CD4-positive, alpha-beta T cell treated with Interleukin-21 for 1 hour (primary cell): ENCODE data around the gene TMEM232.

Experiments used
- DNase-seq: peaks from one replicate; pipeline ENCODE4 v3.0.0-alpha.2; 2020

TMEM232 gene

DNA sequence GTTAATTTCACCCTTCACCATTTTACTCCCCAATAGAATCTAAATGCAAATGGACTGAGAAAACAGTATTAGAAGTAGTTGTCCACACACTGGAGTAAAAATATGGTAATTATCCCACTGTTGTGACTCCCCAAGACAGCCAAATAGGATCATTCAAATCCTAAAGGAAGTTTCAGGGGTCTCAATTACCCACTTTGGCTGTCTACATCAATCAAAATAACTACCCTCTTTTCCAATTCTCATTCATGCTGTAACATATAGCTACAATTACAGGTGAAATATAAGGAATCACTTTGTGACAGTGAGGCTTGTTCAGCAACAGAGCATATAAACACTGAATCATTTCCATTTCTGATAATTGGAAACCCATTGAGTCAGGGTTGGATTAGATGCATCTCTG is 220.1 kb downstream of the TMEM232 start:
- DNase-seq, result no peak

DNA sequence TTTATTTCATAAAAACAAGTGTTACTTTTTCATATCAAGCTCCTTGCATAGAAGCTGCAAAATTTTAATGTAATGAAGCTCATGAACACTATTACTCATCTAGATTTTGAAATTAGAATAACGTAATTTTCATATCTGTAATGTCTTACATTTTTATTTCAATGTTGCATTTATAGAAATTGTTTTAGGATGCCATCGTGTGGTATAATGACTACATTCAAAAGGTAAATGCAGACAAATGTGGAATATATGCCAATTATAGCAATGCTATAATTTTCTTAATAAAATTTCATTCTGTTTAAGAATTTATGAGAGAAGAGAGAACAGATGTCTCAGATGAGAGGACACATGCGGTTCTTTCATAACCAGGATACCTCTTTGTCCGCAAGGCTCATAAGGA is 230.2 kb downstream of the TMEM232 start:
- no peak for DNase-seq

DNA sequence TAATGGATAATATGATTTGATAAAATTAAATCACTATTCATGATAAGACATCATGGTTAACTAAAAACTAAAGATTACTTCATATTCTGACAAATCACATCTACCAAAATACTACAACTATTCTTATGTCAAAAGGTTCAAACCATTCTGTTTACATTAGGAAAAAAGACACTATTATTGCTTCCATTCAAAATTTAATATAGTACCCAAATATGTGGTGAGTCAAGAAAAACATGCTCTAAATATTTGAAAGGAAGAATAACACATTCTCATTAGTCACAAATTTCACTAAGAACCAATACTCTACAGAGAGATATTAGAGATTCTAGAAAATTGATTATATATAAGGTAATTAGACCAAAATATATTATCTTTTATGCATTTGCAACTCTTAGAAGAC is 234.0 kb downstream of the TMEM232 start:
- no peak for DNase-seq

DNA sequence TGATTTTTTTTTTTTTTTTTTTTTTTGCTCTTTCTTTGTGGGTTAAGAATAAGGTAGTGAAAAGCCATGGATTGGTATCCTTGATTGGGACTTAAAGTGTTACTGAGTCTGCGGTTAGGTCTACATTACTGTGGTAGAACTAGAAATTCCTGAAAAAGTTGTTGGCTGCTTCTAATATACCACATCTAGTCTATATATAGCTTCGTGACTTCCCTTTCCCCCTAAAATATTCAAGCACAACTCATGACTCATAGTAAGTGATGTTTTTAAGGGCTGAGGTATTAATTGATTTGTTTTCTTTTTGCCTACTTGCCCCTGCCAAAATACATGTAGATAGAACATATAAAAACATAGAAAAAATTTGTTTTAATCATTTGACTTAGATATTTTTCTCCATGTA is 247.6 kb downstream of the TMEM232 start:
- DNase-seq, result no peak

DNA sequence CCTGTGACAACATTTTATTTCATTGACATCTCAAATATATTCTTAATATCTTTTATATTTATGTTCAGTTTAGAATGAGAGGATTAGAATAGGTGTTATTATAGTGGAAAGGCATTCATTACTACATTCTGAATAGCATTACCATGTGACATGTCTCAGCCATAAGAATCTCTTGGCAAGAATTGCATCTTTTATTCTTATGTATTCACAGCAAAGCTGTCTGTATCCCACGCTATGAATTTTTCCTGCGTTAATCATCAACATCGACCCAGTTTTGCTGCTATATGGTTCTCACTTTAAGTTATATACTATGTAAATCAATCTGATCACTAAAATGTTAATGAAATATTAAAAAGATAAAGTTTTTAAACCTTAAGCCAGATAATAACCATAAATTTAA is 248.6 kb downstream of the TMEM232 start:
- no peak for DNase-seq

DNA sequence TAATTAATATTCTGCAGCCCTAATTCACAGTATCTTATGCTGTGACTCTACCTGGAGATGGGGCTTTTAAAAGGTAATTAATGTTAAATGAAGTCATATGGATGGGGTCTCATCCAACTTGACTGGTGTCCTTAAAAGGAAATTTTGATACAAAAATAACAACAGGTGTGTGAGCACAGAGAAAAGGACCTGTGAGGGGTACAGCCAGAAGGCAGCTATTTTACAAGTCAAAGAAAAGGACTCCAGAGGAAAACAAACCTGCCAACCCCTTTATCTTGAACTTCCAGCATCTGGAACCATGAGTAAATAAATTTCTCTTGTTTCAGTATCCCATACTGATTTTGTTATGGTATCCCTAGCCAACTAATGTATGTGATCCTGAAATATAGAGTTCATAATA is 250.3 kb downstream of the TMEM232 start:
- DNase-seq, result no peak

DNA sequence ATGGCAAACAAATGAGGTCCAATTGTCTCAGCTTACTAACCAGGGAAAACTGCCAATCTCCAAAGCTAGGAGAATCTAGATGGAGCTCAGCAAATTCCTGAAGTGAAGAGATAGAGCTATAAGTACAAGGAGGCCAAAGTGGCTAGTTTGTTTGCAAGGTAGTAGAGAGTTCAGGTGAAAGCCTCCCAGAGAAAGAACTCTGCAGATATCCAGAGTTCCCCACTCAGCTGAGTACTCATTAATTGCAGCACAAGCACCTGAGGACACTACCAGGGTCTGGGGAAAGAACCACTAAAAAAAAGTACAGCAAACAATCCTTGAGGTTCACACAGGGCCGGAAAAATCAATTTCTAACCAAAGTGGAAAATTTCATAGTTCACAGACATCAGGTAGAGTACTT is 250.9 kb downstream of the TMEM232 start:
- DNase-seq, result no peak

DNA sequence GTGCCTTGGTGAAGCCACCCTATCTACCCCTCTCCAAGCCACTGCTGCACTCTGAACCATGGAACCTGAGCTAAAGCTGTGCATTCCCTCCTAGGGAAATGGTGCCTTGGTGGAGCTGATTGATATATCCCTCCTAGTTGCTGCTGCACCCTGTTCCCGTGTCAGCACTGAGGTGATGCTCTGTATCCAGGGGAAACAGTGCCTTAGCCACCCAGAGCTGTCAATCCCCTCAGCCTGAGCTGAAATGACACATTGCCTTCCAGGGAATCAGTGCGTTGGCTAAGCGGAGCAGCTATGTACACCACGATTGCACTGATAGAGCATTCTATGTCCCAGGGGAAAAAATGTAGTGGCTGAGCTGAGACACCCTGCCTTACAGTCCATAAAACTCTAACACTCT is 257.0 kb downstream of the TMEM232 start:
- no peak for DNase-seq

DNA sequence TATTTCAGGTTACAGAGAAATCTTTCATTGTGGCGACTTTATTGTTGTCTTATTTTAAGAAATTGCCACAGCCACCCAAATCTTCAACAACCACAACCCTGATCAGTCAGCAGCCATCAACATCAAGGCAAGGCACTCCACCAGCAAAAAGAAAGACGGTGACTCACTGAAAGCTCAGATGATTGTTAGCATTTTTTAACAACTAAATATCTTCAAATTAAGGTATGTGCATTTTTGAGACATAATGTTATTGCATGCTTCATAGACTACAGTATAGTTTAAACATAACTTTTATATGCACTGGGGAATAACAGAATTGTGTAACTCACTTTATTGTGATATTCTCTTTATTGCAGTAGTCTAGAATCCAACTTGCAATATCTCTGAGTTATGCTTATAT is 263.4 kb downstream of the TMEM232 start:
- no peak for DNase-seq

DNA sequence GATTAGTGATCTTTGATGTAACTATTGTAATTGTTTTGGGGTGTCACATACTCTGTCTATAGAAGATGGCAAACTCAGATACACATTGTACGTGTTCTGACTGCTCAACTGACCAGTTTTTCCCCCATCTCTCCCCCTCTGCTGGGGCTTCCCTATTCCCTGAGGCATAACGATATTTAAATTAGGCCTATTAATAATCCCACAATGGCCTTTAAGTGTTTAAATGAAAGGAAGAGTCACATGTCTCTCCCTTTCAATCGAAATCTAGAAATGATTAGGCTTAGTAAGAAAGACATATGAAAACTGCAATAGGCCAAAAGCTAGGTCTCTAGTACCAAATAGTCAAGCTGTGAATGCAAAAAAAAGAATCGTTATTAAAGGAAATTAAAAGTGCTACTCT is 265.6 kb downstream of the TMEM232 start:
- DNase-seq, result no peak

DNA sequence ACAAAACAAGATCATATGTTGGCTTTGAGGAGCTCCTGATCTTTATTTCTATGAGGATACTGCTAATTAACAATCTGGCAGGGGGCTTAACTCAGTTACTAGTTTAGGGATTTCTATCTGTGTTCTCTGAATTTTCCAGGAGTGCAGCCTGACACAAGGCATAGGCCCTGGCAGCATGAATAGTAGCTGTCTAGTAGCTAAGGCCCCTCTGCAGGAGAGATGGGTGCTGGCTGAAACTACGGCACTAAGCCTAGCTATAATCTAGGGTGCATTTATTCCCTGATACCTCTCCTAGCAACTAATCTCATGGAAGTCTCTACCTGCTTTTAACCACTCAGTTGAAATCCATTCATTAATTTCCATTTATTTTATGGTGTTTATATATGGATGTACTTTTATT is 268.2 kb downstream of the TMEM232 start:
- no peak for DNase-seq

DNA sequence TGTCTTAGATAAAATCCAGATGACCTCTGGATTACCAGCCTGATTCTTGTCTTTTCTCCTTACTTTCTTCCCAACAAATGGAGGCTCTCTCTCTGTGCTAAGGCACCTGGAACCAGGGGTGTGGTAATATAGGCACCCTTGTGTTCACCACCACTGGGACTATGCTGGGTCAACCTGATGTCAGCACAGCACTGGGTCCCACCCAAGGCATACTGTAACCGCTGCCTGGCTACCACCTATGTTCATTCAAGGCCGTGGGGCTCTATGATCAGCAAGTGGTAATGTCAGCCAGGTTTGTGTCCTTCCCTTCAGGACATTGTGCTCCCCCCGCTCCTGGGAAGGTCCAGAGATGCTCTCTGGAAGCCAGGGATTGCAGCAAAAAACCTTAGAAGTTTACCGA is 283.6 kb downstream of the TMEM232 start:
- DNase-seq, result no peak

DNA sequence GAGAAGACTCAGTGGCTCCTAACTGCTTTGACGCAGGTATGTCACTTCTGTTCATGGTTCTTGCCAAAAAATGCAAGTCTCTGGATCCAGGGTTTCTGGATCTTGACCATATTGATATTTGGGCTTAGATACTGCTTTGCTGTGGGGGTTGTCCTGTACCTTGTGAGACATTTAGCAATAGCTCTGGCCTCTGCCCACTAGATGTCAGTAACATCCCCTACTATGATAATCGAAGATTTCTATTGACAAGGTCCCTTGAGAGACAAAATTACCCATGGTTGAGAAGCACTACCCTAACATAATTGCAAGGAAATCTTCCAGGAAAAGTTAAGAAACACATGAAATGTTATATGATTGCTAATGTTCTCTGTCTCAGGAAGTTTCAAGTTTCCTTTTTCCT is 285.4 kb downstream of the TMEM232 start:
- DNase-seq, result no peak

DNA sequence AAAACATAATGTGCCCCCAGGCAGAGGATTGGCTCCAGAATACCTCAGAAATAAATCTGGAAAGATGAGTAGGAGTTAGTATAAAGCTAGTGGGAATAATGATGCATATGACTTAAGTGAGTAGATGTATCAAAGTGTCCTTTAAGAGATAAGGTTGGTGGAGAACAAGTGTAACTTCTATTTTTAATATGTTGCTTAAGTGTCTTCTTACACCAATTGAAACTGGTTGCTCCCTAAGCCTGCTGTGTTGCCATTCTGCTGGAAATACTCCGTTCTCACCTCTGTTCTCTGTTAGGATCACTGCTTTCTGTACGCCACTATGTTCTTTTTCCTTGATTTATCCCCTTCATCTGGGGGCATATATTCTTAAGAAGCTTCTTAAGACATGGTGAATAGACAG is 286.4 kb downstream of the TMEM232 start:
- no peak for DNase-seq

DNA sequence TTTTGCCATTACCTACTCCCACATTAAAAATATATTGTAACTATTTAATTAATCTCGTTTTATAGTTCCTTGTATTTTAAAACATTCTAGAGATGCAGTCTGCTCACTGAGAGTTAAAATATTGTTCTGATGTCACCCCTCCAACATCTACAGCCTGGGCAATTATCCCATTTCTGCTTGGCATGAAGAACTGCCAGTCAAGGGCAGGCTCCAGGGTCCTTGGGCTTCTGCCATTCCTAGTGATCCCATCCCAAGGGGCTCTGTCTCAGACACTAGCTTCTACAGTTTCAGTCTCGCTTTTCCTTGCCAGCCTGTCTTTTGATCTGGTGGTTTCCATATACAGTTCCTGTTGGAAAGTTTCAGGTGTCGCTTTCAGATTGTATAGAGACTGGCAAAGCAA is 287.2 kb downstream of the TMEM232 start:
- no peak for DNase-seq

DNA sequence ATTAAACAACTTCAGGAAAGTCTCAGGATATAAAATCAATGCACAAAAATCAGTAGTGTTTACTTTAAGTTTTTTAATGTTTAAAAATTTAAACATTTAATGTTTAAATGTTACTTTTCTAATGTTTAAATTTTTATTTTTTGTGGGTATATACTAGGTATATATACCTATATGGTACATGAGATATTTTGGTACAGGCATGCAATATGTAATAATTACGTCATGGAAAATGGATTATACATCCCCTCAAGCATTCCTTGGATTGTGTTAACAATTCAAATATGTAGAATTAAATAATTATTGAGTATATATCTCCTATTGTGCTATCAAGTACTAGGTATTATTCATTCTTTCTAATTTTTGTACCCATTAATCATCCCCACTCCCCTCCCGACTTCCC is 291.3 kb downstream of the TMEM232 start:
- no peak for DNase-seq

DNA sequence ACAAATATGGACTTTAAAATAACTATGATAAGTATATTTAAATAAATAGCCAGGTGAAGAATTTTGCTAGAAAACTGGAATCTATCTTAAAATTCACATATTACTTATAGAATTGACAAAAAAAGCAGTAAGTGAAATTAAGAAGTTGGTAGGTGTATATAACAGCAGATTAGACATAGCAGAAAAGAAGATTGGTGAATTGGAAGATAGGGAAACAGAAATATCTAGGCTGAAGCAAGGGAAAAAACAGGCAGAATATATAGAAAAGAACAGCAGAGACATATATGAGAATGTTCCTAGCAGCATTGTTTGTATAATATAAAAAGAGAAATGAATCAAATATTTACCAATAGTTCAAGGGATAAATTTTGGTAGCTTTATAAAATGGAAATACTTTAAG is 294.9 kb downstream of the TMEM232 start:
- DNase-seq, result no peak

DNA sequence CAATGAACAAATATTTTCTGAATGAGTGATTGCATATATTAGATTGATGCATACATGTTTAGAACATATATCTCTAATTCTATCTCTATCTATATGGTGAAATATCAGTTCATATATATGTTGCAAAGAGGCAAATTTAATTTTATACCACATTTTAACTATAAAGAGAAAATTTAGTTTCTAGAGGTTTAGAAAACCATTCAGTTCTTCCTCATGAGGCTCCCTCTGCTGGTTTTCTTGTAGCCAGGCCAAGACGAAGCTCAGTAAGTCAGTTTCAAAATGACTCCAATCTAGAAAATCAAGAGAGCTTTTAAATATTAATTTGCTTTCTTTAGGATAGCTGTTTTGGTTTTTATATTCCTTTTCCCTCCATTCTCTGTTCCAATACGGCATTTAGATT is 312.1 kb downstream of the TMEM232 start:
- peak; percentile 8 for DNase-seq

DNA sequence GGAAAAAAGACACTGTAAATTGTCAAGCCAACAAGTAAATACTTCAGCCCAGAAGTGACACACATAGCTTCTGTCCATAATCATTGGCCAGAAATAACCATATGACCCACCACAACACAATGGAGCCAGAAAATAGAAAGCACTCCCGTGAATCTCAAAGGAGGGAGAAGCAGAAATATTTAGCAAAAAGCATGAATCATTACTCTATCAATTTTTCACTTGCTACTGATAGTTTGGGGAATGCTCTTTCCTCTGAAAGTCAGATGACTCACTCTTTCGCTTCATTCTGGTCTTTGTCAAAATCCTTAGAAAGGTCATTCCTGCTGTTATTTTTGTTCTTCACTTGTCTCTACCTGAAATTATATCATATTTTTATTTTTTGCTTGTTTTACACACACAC is 312.6 kb downstream of the TMEM232 start:
- no peak for DNase-seq

DNA sequence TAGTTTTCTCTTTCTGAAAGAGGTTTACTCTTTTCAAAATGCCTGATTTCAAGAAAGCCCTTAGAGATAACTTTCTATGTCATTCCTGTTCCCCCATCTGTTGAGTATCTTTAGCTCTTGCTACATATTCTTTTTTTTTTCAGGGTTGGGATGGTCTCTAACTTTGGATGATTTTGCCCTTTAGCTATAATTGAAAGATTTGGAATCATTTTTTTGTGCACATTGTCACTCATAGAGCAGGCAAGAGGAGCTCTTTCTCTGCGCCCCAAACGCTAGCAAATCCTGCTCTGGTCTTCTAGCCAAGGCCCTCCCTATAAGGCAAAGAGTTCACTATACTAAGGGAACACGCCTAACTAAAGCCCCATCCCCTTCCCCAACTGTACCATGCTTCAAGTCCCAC is 316.9 kb downstream of the TMEM232 start:
- DNase-seq, result no peak

DNA sequence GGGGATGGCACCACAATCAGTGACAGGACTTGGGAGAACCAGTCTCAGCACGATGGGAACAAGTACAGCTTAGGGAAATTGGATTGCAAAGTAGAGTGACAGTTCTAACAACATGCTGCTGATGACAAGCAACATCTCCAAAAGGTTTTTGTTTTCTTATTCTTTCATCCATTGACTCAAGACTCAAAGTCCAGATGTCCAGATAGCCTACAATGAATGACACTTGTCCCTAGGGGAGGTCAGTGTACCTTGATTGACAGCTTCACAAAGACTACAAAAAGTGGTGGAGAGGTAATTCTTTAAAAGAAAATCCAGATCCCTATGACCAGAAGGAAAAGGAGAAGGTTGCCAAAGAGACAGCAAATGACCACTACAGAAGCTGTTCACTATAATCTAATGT is 323.9 kb downstream of the TMEM232 start:
- DNase-seq, result no peak

DNA sequence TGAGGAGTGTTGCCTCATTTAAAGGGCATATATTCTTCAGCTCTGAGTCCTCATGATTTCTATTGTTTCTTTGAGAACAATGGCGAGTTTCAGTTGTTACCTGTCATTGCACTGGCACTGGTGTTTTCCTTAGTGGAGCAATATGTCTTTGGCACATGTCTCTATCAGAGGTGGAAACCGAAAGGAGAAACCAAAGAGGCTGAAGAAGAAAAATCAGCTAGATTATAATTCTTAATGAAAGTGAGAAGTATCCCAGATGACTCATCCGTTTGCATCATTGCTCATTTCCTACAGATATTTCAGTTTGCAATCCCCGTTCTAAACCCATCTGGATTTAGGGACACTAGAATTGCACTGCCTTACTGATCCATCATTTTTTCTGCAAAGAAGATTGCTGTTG is 324.6 kb downstream of the TMEM232 start:
- no peak for DNase-seq

DNA sequence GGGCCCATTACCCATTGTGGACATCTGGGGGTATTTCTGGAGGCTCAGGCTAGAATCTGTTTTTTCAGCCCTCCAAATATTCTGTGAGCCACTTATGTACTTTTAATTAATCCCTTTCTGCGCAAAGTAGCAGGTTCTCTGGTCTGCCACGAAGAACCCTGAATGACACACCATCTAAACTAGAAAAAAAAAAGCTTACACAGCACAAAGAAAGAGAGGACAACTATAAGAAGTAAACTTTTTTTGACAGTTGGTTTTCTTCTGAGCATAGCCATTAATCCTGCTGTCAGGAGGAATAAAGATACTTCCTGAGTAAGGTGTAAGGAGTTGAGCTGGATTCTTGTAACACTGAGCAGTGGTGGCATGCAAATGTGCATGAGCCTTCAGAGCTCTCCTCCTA is 327.5 kb downstream of the TMEM232 start:
- no peak for DNase-seq

DNA sequence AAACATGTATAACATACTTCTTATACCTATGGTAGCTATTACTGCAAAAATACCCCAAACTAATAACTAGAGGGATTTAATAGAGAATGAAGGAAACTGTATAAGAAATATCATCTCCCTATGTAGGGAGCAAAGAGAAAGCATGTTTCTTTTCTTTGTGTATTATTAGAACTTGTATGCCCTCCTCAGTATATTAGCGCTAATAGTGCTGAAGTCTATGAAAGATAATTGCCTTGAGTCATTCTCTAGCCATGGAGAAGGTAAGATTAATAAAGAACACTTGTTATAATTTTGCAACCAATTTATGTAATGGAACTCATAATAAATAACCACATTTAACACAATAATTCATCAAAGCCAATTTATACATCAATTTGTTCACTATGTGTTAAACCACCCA is 329.2 kb downstream of the TMEM232 start:
- DNase-seq, result no peak

DNA sequence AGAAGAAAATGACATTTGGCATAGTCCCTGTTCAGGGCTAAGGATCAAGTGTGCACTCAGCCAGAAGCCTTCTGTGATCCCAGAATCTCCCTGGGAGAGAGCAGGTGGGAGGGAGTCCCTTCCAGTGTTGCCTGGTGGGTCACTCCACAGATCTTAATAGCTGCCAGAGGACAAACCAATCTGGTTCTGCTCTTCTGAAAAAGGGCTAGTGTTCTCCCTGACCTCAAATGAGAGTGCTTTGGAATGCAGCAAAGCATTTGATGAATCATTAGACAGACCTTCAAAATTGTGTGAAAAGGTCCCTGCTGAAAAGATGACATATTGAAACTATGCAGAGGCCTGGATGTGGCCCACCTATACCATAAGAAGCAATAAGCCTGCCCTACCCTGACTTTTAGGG is 339.7 kb downstream of the TMEM232 start:
- DNase-seq, result no peak

DNA sequence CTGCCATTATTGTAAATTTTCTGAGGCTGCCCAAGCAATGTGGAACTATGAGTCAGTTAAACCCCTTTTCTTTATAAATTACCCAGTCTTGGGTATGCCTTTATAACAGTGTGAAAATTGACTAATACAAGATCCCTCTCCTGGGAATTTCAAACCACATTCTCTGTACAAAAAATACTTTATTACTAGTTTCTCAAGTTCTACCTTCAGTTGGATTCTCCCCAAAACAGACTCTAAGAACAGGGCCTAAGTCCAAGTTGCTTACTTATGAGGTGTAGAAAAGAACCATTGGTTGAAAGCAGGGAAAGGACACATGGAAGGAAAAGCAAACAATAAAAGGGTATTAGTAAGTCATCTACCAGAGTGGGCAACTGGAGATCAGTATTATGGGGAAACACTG is 343.2 kb downstream of the TMEM232 start:
- DNase-seq, result no peak

DNA sequence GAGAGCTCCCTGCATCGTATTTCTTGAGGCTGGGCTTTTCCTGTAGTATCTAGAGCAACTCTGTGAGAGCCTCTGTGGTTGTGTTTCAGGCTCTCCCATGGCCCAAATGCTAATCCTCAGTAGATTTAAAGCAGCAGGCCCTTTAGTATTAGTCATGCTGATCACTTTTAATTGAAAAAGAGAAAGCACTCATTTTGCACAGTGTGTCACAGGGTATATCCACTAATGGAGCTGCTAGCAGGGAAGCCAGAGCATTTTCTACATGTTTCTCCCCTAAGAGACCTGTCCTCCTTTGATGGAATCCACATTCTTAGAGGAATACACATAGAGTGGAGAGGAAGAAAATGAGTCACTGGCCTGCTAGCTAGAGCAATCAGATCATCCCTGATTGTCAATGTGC is 348.5 kb downstream of the TMEM232 start:
- no peak for DNase-seq
